Uterus (tissue), 2 donors: Measurements from ENCODE around the gene POU1F1.

Source experiments
- POLR2A ChIP-seq, 2 donors: fragments of 450-650 bp; IDR thresholded peaks; one replicate each; pipeline ENCODE4 v1.6.1; 2016; ENCODE audit warnings: antibody characterized with exemption in 2 of 2, mild to moderate bottlenecking in 1 of 2, moderate library complexity in 1 of 2
- TF ChIP-seq, protein P1 (sequence below), 4 experiments: fragments of 200-600 bp in 2 of 4; fragments of 450-650 bp in 2 of 4; sonication (generic) in 2 of 4; IDR thresholded peaks; one replicate each; pipeline ENCODE4 v1.5.1; 2016 to 2019; ENCODE audit warnings: antibody characterized with exemption in 4 of 4, mild to moderate bottlenecking in 2 of 4, moderate library complexity in 1 of 4

DNA sequence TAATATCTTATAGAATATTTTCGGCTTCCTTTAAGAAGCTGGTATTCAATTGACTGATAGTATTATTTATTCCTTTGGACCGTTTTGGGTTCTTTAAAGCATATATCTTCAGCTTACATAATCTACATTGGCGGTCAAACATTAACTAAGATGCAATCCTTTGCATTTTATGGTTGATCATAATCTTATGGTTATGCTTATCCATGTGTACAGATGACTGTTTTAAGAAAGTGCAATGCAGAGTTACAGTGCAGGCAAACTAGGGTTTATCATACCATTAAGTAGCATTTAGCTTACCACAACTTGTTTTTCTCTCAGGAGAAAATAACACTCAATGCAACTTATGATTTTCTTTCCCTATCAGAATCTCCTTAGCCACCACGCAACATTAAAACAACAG is 41.4 kb upstream of the POU1F1 start:
- TF ChIP-seq, protein P1, sequence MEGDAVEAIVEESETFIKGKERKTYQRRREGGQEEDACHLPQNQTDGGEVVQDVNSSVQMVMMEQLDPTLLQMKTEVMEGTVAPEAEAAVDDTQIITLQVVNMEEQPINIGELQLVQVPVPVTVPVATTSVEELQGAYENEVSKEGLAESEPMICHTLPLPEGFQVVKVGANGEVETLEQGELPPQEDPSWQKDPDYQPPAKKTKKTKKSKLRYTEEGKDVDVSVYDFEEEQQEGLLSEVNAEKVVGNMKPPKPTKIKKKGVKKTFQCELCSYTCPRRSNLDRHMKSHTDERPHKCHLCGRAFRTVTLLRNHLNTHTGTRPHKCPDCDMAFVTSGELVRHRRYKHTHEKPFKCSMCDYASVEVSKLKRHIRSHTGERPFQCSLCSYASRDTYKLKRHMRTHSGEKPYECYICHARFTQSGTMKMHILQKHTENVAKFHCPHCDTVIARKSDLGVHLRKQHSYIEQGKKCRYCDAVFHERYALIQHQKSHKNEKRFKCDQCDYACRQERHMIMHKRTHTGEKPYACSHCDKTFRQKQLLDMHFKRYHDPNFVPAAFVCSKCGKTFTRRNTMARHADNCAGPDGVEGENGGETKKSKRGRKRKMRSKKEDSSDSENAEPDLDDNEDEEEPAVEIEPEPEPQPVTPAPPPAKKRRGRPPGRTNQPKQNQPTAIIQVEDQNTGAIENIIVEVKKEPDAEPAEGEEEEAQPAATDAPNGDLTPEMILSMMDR (IDR thresholded peaks at IDR 0.05) = no peak
- no peak for TF ChIP-seq POLR2A (IDR thresholded peaks at IDR 0.05)
